DND-41 (cell line): ENCODE data around the gene SMU1.
"Not testable (repeated sequence)": the region's sequence is repeated elsewhere in the genome, so short reads cannot be mapped to it uniquely, and the experiment has no call there.

Experiments used
- ATAC-seq: fragments of 200-7000 bp; cut with Tn5 transposase; 3 replicates; pipeline ENCODE4 v1.9.1; 2021; ENCODE audit warnings: low read depth; ENCODE audit not compliant: insufficient read depth
- DNase-seq: peaks from one replicate; pipeline ENCODE4 v3.0.0-alpha.2; 2020
- H2AFZ ChIP-seq: 2 replicates; pipeline ENCODE4 v1.6.0; 2012; ENCODE audit warnings: low read depth, low read length
- H3K27ac ChIP-seq: 2 replicates; pipeline ENCODE4 v1.5.1; 2012; ENCODE audit warnings: low read length, inconsistent platforms
- H3K27me3 ChIP-seq: fragments of 200-600 bp; sonication (generic); 2 replicates; pipeline ENCODE4 v1.6.0; 2012; ENCODE audit warnings: low read length, mild to moderate bottlenecking, inconsistent platforms; ENCODE audit not compliant: insufficient read depth, poor library complexity
- H3K36me3 ChIP-seq: 2 replicates; pipeline ENCODE4 v1.5.1; 2012; ENCODE audit warnings: low read length, inconsistent platforms; ENCODE audit not compliant: insufficient read depth
- H3K4me1 ChIP-seq: 2 replicates; pipeline ENCODE4 v1.5.1; 2012; ENCODE audit warnings: mild to moderate bottlenecking, low read length; ENCODE audit not compliant: insufficient read depth
- H3K4me2 ChIP-seq: 2 replicates; pipeline ENCODE4 v1.6.0; 2012; ENCODE audit warnings: mild to moderate bottlenecking, moderate library complexity, low read length, inconsistent platforms; ENCODE audit not compliant: insufficient read depth
- H3K4me3 ChIP-seq, 2 experiments: fragments of 200-600 bp in 1 of 2; shearing (Covaris generic) in 1 of 2; 2 replicates each; pipeline ENCODE4 v1.5.1; 2012 to 2016; ENCODE audit warnings: inconsistent platforms in 2 of 2, low read length in 2 of 2, mild to moderate bottlenecking in 2 of 2, low read depth in 1 of 2, moderate library complexity in 1 of 2
- H3K79me2 ChIP-seq: 2 replicates; pipeline ENCODE4 v1.6.0; 2012; ENCODE audit warnings: low read length, inconsistent platforms; ENCODE audit not compliant: insufficient read depth
- H3K9ac ChIP-seq: 2 replicates; pipeline ENCODE4 v1.6.0; 2012; ENCODE audit warnings: low read depth, mild to moderate bottlenecking, inconsistent platforms, low read length, moderate library complexity
- H3K9me3 ChIP-seq: 2 replicates; pipeline ENCODE4 v1.5.1; 2012; ENCODE audit warnings: low read length, moderate library complexity, mild to moderate bottlenecking, inconsistent platforms; ENCODE audit not compliant: insufficient read depth, severe bottlenecking
- H4K20me1 ChIP-seq: 2 replicates; pipeline ENCODE4 v1.6.0; 2012; ENCODE audit warnings: low read length; ENCODE audit not compliant: insufficient read depth
- EZH2 ChIP-seq: IDR thresholded peaks from 3 replicates; pipeline ENCODE4 v1.6.1; 2012; ENCODE audit warnings: borderline replicate concordance, low read depth, mild to moderate bottlenecking, moderate library complexity, low read length, inconsistent platforms; ENCODE audit not compliant: severe bottlenecking
- TF ChIP-seq, protein P1 (sequence below): IDR thresholded peaks from 2 replicates; pipeline ENCODE4 v1.5.1; 2012; ENCODE audit warnings: borderline replicate concordance, low read length, moderate library complexity, mild to moderate bottlenecking; ENCODE audit not compliant: poor library complexity, severe bottlenecking; ENCODE audit errors: extremely low read depth

The SMU1 gene

DNA sequence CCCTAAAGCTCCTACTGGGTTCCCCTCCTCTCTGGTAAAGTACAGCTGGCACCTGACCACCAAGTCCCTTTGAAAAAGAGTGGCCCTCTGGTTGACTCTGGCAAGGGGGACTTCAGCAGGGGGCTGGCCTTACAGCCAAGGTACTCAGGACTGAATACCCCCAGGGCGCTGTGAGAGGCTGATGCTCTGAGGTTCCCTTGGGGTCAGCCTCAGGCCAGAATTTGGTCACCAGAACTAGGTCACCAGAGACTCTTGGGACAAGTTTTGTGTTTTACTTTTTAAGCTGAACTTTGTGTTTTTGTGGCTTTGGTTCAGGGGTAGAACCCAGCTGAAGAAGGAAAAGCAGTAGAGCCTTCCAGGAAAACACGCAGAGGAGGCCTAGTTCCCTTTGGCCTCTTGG is 23.3 kb upstream of the SMU1 start:
- no peaks in the 10 kb centered on the region for H3K4me1 ChIP-seq
- H3K27ac ChIP-seq = no peak overlapping the region
- H3K4me2 ChIP-seq = no peak overlapping the region
- H2AFZ ChIP-seq = no peak overlapping the region
- H3K9me3 ChIP-seq = no peaks in the 10 kb centered on the region
- H3K79me2 ChIP-seq = no peaks in the 10 kb centered on the region
- ATAC-seq (no peak), DNase-seq (no peak)
- no peaks in the 10 kb centered on the region for H3K36me3 ChIP-seq
- H4K20me1 ChIP-seq = no peaks in the 10 kb centered on the region
- no peaks in the 10 kb centered on the region for H3K27me3 ChIP-seq
- TF ChIP-seq, protein P1, sequence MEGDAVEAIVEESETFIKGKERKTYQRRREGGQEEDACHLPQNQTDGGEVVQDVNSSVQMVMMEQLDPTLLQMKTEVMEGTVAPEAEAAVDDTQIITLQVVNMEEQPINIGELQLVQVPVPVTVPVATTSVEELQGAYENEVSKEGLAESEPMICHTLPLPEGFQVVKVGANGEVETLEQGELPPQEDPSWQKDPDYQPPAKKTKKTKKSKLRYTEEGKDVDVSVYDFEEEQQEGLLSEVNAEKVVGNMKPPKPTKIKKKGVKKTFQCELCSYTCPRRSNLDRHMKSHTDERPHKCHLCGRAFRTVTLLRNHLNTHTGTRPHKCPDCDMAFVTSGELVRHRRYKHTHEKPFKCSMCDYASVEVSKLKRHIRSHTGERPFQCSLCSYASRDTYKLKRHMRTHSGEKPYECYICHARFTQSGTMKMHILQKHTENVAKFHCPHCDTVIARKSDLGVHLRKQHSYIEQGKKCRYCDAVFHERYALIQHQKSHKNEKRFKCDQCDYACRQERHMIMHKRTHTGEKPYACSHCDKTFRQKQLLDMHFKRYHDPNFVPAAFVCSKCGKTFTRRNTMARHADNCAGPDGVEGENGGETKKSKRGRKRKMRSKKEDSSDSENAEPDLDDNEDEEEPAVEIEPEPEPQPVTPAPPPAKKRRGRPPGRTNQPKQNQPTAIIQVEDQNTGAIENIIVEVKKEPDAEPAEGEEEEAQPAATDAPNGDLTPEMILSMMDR = no peak
- TF ChIP-seq EZH2 = no peak
- no peak overlapping the region for H3K9ac ChIP-seq
- H3K4me3 ChIP-seq = no peak overlapping the region

DNA sequence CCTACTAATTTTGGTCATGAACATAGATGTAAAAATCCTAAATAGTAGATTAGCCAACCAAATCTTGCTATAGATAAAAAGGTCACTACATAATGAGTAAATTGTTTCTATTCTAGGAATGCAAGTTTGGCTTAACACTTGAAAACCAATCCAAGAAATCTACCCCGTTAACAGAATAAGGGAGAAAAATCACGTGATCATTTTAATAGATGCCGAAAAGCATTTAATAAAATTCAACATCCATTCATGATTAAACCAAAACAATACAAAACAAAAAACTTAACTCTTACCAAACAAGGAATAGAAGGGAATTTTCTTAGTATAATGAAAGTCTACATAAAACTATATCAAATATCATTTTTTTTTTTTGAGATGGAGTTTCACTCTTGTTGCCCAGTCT is 20.7 kb upstream of the SMU1 start:
- Histone ChIP-seq H3K9me3 (no peaks in the 10 kb centered on the region), H4K20me1 (no peaks in the 10 kb centered on the region), H2AFZ (no peak overlapping the region), H3K27ac (no peak overlapping the region), H3K79me2 (no peaks in the 10 kb centered on the region), H3K9ac (no peak overlapping the region), H3K4me1 (no peaks in the 10 kb centered on the region), H3K4me2 (no peak overlapping the region), H3K4me3 (no peak overlapping the region), H3K36me3 (no peaks in the 10 kb centered on the region), H3K27me3 (no peaks in the 10 kb centered on the region)
- no peak for DNase-seq
- TF ChIP-seq, protein P1 = no peak
- no peak for TF ChIP-seq EZH2
- no peak for ATAC-seq

DNA sequence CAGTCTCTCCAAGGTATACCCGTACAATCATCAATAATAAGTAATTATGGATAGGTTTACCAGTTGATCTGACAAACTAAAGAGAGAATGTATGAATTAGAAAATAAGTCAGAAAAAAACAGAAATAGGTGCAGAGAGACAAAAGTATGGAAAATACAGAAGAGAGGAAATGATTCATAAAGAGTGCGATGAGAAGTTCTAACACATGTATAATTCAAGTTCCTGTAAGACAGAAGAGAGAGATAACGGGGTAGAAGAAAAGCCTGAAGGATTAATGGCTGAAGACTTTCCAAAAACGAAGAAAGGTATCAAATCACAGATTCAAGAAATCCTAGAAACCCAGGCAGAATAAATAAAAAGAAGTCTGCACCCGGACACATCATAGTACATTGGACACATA is 16.2 kb upstream of the SMU1 start:
- DNase-seq = no peak

DNA sequence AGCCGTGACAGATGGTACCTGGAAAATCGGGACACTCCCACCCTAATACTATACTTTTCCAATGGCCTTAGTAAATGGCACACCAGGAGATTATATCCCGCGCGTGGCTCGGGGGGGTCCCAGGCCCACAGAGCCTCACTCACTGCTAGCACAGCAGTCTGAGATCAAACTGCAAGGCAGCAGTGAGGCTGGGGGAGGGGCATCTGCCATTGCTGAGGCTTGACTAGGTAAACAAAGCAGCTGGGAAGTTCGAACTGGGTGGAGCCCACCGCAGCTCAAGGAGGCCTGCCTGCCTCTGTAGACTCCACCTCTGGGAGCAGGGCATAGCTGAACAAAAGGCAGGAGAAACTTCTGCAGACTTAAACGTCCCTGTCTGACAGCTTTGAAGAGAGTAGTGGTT is 9.2 kb upstream of the SMU1 start:
- not testable (repeated sequence) for H3K27ac ChIP-seq, DNase-seq, H3K79me2 ChIP-seq, H3K36me3 ChIP-seq, H3K4me3 ChIP-seq, H3K9me3 ChIP-seq, H2AFZ ChIP-seq, H3K9ac ChIP-seq, H3K27me3 ChIP-seq, H3K4me2 ChIP-seq, H4K20me1 ChIP-seq, ATAC-seq
- H3K4me1 ChIP-seq = peaks cover 15% of the 10 kb centered on the region

More for the DNA sequence above, 16.2 kb upstream of the SMU1 start:
- TF ChIP-seq, protein P1 = no peak
- no peak for TF ChIP-seq EZH2
- Histone ChIP-seq H3K4me3 (no peak overlapping the region), H3K36me3 (no peaks in the 10 kb centered on the region), H2AFZ (no peak overlapping the region), H4K20me1 (no peaks in the 10 kb centered on the region), H3K9me3 (no peaks in the 10 kb centered on the region), H3K4me2 (no peak overlapping the region), H3K79me2 (no peaks in the 10 kb centered on the region), H3K4me1 (no peaks in the 10 kb centered on the region), H3K27me3 (no peaks in the 10 kb centered on the region), H3K9ac (no peak overlapping the region), H3K27ac (no peak overlapping the region)
- no peak for ATAC-seq
